OCI-M2 (cell line): Measurements from ENCODE around the gene LRP2.
"Not testable (repeated sequence)": the region's sequence is repeated elsewhere in the genome, so short reads cannot be mapped to it uniquely, and the experiment has no call there.

Experiments used
- DNase-seq: peaks from one replicate; lab custom pipeline; 2025; ENCODE audit not compliant: unreplicated experiment; lab: John Stamatoyannopoulos, UW

LRP2 gene

GRCh38 chr2:169178804-169179390 lies 183.4 kb downstream of the LRP2 start:
- DNase-seq, result no peak

GRCh38 chr2:169178364-169178763 lies 184.0 kb downstream of the LRP2 start:
- no peak for DNase-seq

GRCh38 chr2:169175112-169175511 lies 187.2 kb downstream of the LRP2 start:
- DNase-seq, result no peak

- DNase-seq, result no peak
These were observed 188.5 kb downstream of the LRP2 start for GRCh38 chr2:169173876-169174275.

GRCh38 chr2:169172914-169173313 lies 189.4 kb downstream of the LRP2 start:
- DNase-seq, result no peak

- no peak for DNase-seq
These were observed 190.1 kb downstream of the LRP2 start for GRCh38 chr2:169172151-169172735.

- no peak for DNase-seq
These were observed 196.5 kb downstream of the LRP2 start for GRCh38 chr2:169165791-169166190.

GRCh38 chr2:169164311-169164710 lies 198.0 kb downstream of the LRP2 start:
- no peak for DNase-seq

- no peak for DNase-seq
These were observed 199.7 kb downstream of the LRP2 start for GRCh38 chr2:169162613-169163012.

GRCh38 chr2:169160926-169161481 lies 201.3 kb downstream of the LRP2 start:
- no peak for DNase-seq

- no peak for DNase-seq
These were observed 202.6 kb downstream of the LRP2 start for GRCh38 chr2:169159686-169160085.

- no peak for DNase-seq
These were observed 203.5 kb downstream of the LRP2 start for GRCh38 chr2:169158874-169159273.

GRCh38 chr2:169146220-169146619 lies 216.1 kb downstream of the LRP2 start:
- no peak for DNase-seq

- DNase-seq, result no peak
These were observed 218.3 kb downstream of the LRP2 start for GRCh38 chr2:169143998-169144397.

GRCh38 chr2:169141713-169142352 lies 220.5 kb downstream of the LRP2 start:
- DNase-seq, result peak; percentile 11

- no peak for DNase-seq
These were observed 222.2 kb downstream of the LRP2 start for GRCh38 chr2:169139993-169140767.

- no peak for DNase-seq
These were observed 223.2 kb downstream of the LRP2 start for GRCh38 chr2:169139145-169139544.

GRCh38 chr2:169137924-169138323 lies 224.4 kb downstream of the LRP2 start:
- no peak for DNase-seq

- no peak for DNase-seq
These were observed 225.3 kb downstream of the LRP2 start for GRCh38 chr2:169136885-169137534.

- DNase-seq, result not testable (repeated sequence)
These were observed 225.9 kb downstream of the LRP2 start for GRCh38 chr2:169136428-169136827.

GRCh38 chr2:169134272-169134671 lies 228.1 kb downstream of the LRP2 start:
- DNase-seq, result not testable (repeated sequence)
